Measurements from ENCODE around the gene PSMA3.

PSMA3 gene

GRCh38 chr14:58244556-58245387, at the start of gene PSMA3:
TSS of gene PSMA3 (plus strand) at chr14:58244843. CDS start at chr14:58244921, 78 bp downstream.
- H3K4me3 ChIP-seq (ENCODE audit: low read depth, low read length): peak within 1 kb of the TSS; percentile 99
- TF ChIP-seq, protein P1, sequence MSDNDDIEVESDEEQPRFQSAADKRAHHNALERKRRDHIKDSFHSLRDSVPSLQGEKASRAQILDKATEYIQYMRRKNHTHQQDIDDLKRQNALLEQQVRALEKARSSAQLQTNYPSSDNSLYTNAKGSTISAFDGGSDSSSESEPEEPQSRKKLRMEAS (IDR thresholded peaks at IDR 0.05; ENCODE audit: low read depth, low read length): peak; percentile 50
- TF ChIP-seq CTCF (IDR thresholded peaks at IDR 0.05; ENCODE audit: low read depth, low read length) (no peak), MYC (IDR thresholded peaks at IDR 0.05; ENCODE audit: low read depth, low read length) (peak; percentile 45), POLR2A (IDR thresholded peaks at IDR 0.05; ENCODE audit: extremely low read depth, insufficient read length) (peak; percentile 73)
- DNase-seq (ENCODE audit: low read depth): peak; percentile 97

DNA sequence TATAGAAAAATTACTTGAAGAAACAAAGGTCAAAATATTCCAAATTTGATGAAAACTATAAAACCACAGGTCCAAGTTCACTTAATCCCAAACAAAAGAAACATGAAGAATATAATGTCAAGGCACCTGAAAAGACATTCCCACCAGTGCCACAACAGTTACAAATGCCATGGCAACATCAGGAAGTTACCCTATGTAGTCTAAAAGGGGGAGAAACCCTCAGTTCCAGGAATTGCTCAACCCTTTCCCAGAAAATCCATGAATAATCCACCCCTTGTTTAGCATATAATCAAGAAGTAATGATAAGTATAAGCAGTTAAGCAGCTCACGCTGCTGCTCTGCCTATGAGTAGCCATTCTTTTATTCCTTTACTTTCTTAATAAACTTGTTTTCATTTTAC, 48.4 kb upstream of the PSMA3 start:
- TF ChIP-seq POLR2A (IDR thresholded peaks at IDR 0.05; ENCODE audit: extremely low read depth, insufficient read length): no peak
- no peak for TF ChIP-seq MYC (IDR thresholded peaks at IDR 0.05; ENCODE audit: low read depth, low read length)
- TF ChIP-seq CTCF (IDR thresholded peaks at IDR 0.05; ENCODE audit: low read depth, low read length): no peak
- TF ChIP-seq, protein P1 (IDR thresholded peaks at IDR 0.05; ENCODE audit: low read depth, low read length): no peak
- DNase-seq (ENCODE audit: low read depth): no peak
- no peak overlapping the region for H3K4me3 ChIP-seq (ENCODE audit: low read depth, low read length)

DNA sequence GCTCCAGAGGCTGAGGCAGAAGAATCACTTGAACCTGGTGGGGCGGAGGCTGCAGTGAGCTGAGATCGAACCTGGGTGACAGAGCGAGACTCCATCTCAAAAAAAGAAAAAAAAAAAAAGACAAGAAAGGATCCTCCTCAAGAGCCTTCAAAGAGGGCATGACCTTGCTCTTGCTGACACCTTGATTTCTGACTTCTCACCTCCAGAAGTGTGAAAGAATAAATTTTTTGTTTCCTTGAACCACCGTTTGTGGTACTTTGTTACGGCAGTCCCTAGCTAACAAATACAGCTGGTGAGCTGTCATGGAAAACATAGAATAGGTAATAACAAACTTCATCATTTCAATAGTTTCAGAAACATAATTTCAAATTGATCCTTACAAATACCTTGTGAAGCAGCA, 46.6 kb upstream of the PSMA3 start:
- H3K4me3 ChIP-seq (ENCODE audit: low read depth, low read length): no peak overlapping the region
- TF ChIP-seq CTCF (IDR thresholded peaks at IDR 0.05; ENCODE audit: low read depth, low read length): no peak
- TF ChIP-seq MYC (IDR thresholded peaks at IDR 0.05; ENCODE audit: low read depth, low read length): no peak
- TF ChIP-seq POLR2A (IDR thresholded peaks at IDR 0.05; ENCODE audit: extremely low read depth, insufficient read length): no peak
- TF ChIP-seq, protein P1 (IDR thresholded peaks at IDR 0.05; ENCODE audit: low read depth, low read length): no peak
- no peak for DNase-seq (ENCODE audit: low read depth)

DNA sequence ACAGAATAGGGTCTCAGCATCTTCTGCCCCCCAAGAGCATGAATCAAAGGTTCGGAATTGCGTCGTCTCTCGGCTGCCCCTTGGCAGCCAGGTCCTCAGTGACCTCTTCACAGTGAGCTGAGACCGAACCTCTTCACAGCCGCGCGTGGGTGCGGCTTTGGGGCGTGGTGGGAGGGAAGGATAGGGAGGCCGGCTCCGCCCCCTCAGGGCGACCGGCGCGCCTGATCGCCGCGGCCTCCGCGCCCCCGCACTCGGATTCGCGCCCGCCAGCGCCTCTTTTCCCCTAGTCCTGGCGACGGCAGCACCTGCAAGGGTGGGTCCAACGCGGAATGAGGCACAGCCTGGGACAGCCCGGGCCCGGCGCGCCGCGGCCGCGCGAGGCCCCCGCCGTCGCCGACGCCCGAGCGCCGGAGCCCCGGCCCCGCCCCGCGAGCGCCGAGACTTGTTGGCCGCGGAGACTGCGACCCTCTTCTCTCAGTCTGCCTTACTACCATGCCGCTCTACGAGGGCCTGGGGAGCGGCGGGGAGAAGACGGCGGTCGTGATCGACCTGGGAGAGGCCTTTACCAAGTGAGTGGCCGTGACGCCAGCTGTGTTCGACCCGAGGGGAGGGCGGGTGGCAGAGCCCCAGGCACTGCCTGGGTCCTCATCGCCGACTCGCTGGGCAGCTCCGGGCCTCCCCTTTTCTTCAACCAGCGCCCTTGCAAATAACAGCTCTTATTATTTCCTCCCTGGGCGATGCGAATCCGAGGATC, 44.7 kb upstream of the PSMA3 start, which contains the start of gene ACTR10:
Gene ACTR10, plus strand, starts transcription at position 424 of the 754 bp plus-strand sequence. Its CDS starts 69 bp downstream, at position 493.
- TF ChIP-seq MYC (IDR thresholded peaks at IDR 0.05; ENCODE audit: low read depth, low read length) (no peak; the same call in 1 of the 2 replicates), POLR2A (IDR thresholded peaks at IDR 0.05; ENCODE audit: extremely low read depth, insufficient read length) (peak; percentile 55), CTCF (IDR thresholded peaks at IDR 0.05; ENCODE audit: low read depth, low read length) (no peak)
- TF ChIP-seq, protein P1 (IDR thresholded peaks at IDR 0.05; ENCODE audit: low read depth, low read length): peak; percentile 67

DNA sequence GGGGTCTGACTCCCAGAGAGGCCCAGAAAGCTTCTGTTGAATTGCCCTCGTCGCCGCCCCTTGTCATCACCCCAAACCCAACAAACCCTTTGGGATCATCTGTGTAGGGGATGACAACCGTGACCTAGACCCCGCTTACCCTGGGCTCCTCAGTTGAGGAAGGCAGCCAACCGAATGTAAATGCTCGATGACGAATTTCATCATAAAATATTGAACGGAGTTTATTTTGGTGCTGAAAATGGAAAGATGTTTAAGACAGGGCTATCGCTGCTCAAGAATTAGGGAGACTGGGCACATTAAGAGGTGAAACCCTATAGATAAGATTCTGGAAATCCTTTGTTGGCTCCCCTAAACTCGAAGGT, 44.2 kb upstream of the PSMA3 start:
- DNase-seq (ENCODE audit: low read depth): no peak
- H3K4me3 ChIP-seq (ENCODE audit: low read depth, low read length): peak overlapping the region; percentile 93
- TF ChIP-seq CTCF (IDR thresholded peaks at IDR 0.05; ENCODE audit: low read depth, low read length): no peak
- no peak for TF ChIP-seq POLR2A (IDR thresholded peaks at IDR 0.05; ENCODE audit: extremely low read depth, insufficient read length)
- no peak for TF ChIP-seq MYC (IDR thresholded peaks at IDR 0.05; ENCODE audit: low read depth, low read length)
- TF ChIP-seq, protein P1 (IDR thresholded peaks at IDR 0.05; ENCODE audit: low read depth, low read length): no peak

More for the DNA sequence above, 44.7 kb upstream of the PSMA3 start, which contains the start of gene ACTR10:
- peak within 1 kb of the TSS; percentile 93 for H3K4me3 ChIP-seq (ENCODE audit: low read depth, low read length)
- peak; percentile 91 for DNase-seq (ENCODE audit: low read depth)
